GM12875 (cell line): ENCODE data around the gene OBSCN.

Source experiments
- H3K4me3 ChIP-seq: one replicate; pipeline ENCODE4 v1.5.1; 2011; ENCODE audit warnings: low read depth, low read length, control low read depth
- TF ChIP-seq, protein P1 (sequence below): IDR thresholded peaks from 2 replicates; pipeline ENCODE4 v1.5.1; 2011; ENCODE audit warnings: low read depth, mild to moderate bottlenecking, control low read depth, inconsistent platforms, low read length, moderate library complexity, borderline replicate concordance; ENCODE audit not compliant: insufficient read depth

Gene OBSCN

DNA sequence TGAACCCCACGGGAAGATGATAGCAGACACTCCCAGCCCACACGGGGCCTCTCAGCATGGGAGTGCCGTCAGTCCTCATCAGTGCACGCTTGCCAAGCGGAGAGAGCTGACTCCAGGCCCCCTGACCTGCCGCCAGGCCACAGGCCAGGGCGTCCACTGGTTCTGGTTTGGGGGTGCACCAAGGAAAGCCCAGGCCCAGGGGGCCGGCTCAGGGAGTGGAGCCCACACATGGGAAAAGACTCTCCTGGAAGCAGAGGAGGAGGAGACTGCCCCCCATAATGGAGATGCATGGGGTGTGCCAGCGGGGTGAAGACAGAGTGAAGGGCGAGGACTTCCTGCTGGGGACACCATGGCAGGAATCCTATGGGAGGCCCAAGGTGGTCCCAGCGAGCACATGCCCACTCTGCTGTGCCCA, 192.4 kb downstream of the OBSCN start:
- TF ChIP-seq, protein P1, sequence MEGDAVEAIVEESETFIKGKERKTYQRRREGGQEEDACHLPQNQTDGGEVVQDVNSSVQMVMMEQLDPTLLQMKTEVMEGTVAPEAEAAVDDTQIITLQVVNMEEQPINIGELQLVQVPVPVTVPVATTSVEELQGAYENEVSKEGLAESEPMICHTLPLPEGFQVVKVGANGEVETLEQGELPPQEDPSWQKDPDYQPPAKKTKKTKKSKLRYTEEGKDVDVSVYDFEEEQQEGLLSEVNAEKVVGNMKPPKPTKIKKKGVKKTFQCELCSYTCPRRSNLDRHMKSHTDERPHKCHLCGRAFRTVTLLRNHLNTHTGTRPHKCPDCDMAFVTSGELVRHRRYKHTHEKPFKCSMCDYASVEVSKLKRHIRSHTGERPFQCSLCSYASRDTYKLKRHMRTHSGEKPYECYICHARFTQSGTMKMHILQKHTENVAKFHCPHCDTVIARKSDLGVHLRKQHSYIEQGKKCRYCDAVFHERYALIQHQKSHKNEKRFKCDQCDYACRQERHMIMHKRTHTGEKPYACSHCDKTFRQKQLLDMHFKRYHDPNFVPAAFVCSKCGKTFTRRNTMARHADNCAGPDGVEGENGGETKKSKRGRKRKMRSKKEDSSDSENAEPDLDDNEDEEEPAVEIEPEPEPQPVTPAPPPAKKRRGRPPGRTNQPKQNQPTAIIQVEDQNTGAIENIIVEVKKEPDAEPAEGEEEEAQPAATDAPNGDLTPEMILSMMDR: no peak
- no peak overlapping the region for H3K4me3 ChIP-seq

GRCh38 chr1:228400692-228401454, 193.0 kb downstream of the OBSCN start:
- TF ChIP-seq, protein P1: no peak
- no peak overlapping the region for H3K4me3 ChIP-seq

DNA sequence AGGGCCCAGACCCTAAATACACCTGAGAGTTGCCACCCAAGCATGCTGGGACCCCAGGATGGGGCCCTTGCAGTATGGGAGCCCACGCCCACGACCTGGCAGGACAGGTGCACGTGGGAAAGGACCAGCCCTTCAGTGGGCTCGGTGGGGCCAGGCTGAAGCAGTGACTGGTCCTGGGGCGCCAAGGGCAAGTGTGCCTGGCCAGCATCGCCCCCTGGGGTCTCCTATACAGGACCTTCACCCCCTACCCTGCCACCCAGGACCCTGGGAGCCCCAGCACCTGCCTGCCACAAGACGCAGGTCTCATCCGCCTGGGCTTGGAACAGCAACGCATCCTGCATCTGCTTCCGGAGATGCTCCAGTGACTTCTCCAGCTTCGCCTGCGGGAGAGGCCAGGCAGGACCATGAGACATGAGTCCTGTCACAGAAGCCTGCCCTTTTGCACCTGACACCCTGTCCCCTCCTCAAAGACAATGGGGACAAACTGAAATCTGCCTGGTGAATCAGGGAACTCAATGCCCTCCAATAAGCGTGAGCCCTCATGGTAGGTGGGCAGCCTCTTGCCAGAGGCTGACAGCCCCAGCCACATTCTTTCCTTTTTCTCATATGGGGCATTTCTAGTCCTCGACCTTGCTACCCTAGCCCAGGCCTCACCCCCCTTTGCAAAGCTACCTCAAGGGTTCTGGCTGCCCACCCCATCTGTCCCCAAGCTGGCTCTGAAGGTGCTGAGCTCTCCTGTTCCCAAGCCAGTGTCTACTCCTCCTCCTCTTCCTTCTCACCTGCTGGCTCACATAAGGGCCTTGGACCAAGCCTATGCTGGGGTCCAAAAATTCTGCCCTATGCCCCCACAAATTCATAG, 194.2 kb downstream of the OBSCN start:
- TF ChIP-seq, protein P1: no peak
- H3K4me3 ChIP-seq: no peak overlapping the region

DNA sequence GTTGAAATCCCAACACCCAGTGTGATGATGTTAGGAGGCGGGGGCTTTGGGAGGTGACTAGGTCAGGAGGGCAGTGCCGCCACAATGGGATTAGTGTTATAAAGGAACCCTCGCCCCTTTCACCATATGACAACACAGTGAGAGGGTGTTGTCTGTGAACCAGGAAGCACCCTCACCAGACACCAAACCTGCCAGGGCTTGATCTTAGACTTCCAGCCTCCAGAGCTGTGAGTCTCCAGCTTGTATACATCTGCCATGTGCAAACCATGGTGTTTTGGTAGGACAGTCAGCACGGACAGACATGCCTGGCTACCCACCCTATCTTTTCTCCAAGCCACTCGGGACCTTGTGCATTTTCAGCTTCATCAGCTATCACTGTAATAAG, 194.8 kb downstream of the OBSCN start:
- TF ChIP-seq, protein P1: no peak
- H3K4me3 ChIP-seq: no peak overlapping the region

DNA sequence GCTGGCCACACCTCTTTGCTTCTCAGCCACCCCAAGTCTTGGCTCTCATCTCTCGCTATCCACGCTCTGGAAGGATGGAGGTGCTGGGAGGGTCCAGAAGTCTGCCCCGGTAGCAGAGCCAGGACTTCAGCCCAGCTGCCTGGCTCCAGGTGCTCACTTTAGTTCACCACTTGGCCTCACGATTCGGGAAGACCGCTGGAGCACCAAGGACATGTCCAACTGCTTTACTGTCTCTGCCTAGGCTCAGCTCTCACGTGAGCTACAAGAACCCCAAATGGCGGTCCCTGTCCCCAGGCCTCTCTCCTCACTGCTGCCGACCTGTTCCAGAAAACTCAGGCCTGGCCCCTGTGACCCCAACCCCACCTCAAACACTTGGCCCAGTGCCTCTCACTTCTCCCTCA, 195.4 kb downstream of the OBSCN start:
- H3K4me3 ChIP-seq: no peak overlapping the region
- TF ChIP-seq, protein P1: no peak

DNA sequence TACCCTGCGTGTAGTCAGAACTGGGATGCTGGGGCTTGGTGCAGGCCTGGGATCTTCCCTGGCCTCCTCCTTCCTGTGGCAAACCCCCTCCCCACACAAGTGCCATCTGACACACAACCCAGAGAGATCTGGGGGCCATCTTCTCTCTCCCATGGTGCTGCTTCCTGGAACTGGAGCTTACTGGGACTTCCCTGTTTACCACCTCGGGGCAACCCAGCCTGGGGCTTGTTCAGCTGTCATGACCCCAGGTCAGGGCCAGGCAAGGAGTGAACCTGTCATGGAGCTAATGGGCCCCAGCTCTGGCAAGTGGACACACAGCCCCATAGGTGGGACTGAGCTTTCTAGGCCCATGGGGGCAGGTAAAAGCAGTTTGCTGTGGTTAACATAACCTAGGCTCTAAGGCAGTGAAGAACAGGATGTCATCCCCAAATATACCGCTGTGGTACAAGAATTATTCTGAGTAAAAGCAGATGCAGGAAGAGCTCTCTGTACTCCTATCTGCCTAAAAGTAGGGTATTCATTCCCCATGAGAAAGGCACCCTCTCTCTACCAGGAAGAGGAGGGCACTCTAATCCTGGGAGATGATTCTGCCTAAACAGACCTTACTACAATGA, 196.4 kb downstream of the OBSCN start:
- TF ChIP-seq, protein P1: no peak

More for the DNA sequence above, 196.4 kb downstream of the OBSCN start:
- H3K4me3 ChIP-seq: no peak overlapping the region
